Midbrain (tissue), 1 donor: ENCODE data around the gene SYT17.
"Not testable (repeated sequence)": the region's sequence is repeated elsewhere in the genome, so short reads cannot be mapped to it uniquely, and the experiment has no call there.

Experiments
- DNase-seq: peaks from one replicate; lab custom pipeline; 2025; lab: John Stamatoyannopoulos, UW

Gene SYT17

DNA sequence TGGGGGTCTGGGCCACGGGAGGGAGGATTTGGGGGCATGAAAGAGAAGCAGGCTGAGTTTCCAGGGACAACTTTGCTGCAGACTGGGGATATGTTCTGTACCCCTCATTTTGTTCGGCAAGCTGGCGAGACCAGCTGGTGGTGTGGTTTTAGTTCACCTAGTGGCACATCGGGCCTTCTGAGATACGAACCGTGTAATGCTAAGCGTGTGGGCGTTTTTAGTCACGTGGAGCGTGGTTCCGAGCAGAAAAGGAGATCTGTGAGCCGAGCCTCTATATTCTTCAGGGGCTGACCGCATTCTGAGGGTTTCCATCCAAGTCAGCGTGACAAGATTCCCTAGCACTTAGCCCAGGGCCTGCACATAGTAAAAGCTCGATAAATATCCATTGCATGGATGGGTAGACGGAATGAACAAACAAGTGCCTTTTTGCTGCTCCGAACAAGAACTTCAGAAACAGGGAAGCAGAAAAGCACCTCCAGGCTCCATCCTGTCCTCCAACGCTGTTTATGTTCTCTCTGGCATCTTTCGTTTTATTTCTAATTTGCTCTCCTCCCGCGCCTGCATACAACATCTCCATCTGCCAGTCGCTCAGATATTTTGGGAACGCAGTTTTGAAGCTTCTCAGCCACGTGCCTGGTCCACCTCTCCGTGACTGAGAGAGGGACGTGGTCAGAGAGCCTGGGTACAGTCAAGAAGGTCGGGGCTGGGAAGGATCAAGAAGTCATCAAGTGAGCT, 5.8 kb downstream of the SYT17 start:
- DNase-seq = no peak

DNA sequence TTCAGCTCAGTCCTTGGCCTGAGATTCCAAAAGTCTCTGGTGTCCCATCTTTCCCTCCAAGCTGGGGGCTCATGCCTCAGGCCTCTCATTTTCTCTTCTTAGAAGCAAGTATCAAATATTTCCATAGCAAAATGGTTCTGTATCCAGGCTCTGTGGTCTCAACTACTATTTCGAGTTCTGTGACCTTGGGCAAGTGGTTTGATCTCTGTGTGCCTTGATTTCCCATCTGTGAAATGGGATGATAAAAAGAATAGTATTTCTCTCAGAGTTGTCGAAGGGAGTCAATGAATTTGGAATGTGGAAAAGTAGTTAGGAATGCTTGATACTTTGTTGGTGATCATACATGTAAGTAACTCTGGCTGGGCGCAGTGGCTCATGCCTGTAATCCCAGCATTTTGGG, 6.4 kb downstream of the SYT17 start:
- no peak for DNase-seq

DNA sequence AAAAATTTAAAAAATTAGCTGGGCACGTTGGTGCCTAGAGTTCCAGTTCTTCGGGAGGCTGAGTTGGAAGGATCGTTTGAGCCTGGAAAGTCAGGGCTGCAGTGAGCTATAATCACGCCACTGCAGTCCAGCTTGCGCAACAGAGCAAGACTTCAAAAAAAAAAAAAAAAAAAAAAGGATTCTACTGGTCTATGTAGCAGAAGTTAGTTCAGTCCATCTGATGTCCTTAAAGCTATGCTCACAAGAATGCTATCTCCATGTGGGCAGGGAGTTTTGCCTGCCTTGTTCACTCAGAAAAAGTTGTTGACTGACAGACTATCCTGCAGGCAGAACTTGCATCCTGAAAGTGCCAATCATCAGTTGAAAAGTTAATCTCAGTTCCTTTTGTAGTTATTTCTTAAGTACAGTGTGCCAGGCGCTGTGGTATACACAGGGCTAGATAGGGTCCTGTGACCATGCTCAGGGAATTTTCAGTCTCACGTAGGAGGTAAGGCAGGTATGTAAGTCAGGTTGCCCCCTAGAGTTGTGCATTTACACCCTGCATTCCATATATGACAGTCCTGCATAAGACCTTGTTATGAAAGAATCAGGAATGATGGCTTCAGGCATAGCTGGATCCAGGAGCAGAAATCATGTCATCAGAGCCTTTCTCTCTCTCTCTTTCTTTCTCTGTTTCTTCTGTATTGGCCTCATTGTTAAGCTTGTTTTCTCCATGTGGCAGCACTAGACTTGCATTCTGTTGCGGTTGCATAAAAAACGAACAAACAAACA, 7.6 kb downstream of the SYT17 start:
- DNase-seq = no peak

GRCh38 chr16:19177111-19177739, 9.2 kb downstream of the SYT17 start:
- DNase-seq = no peak

GRCh38 chr16:19179546-19180490, 11.8 kb downstream of the SYT17 start:
- peak; percentile 33 for DNase-seq

GRCh38 chr16:19180741-19181140, 12.7 kb downstream of the SYT17 start:
- no peak for DNase-seq

GRCh38 chr16:19182481-19182880, 14.4 kb downstream of the SYT17 start:
- DNase-seq = no peak

DNA sequence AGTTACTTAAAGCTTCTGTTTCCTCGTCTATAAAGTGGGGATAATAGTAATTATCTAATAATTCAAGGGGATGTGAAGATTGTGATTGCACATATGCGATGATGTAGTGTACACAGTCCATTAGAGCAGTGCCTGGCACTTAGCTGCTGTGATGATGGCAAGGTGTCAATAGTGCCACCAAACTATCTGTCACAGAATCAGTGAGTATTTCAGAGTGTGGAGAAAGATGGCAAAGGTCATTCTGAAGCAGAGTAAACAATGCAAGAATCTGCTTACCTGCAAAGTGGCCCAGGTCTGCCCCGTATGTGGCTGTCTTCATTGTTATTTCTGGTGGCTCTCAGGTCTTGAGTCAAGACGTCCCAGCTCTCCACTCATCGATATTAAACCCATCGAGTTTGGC, 15.1 kb downstream of the SYT17 start:
- DNase-seq = no peak

DNA sequence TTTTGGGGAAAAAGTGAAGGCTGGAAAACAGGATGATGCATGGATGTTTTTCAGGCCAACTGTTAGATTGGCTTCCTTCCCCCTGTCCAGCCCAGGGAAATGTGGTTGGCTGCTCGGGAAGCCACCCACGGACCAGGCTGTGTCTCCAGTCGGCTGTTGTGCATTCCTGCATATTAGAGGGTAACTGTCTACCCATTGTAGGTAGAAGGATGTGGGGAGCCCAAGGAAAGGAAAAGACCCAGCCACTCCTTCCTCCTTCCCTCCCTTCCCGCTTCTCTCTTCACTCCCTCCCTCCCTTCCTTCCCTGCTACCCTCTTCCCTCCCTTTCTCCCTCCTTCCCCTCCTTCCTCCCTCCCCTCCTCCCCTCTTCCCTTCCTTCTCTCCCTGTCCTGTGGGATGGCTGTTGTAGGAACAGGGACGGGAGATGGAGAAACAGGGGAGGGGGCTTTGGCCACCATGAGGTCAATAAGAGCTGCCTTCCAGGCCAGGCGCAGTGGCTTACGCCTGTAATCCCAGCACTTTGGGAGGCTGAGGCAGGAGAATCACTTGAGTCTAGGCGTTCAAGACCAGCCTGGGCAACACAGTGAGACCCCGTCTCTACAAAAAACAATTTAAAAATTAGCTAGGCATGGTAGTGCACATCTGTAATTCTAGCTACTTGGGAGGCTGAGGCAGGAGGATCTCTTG, 16.9 kb downstream of the SYT17 start:
- DNase-seq = no peak

GRCh38 chr16:19185510-19185851, 17.4 kb downstream of the SYT17 start:
- no peak for DNase-seq

DNA sequence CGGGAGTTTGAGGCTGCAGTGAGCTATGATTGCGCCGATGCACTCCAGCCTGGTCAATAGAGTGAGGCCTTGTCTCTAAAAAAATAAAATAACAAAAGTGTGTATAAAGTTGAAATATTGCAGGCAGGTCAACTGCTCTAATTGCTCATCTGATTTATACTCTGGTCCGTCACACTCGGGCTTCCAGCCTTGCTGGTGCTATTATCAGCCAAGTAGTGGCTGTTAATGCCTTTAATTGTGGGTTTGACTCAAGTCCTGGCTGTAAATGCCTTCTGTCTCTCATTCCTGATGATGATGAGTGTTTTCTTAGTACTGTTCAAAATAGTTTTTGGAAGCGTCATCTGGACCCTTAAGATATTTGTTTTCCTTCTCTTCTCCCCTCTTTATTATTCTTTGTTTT, 18.4 kb downstream of the SYT17 start:
- no peak for DNase-seq

DNA sequence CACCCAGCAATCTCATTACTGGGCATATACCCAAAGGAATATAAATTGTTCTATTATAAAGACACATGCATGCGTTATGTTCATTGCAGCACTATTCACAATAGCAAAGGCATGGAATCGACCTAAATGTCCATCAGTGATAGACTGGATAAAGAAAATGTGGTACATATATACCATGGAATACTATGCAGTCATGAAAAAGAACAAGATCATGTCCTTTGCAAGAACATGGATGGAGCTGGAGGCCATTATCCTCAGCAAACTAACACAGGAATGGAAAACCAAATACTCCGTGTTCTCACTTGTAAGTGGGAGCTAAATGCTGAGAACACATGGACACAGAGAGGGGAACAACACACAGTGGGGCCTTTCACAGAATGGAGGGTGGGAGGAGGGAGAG, 19.9 kb downstream of the SYT17 start:
- DNase-seq = not testable (repeated sequence)

DNA sequence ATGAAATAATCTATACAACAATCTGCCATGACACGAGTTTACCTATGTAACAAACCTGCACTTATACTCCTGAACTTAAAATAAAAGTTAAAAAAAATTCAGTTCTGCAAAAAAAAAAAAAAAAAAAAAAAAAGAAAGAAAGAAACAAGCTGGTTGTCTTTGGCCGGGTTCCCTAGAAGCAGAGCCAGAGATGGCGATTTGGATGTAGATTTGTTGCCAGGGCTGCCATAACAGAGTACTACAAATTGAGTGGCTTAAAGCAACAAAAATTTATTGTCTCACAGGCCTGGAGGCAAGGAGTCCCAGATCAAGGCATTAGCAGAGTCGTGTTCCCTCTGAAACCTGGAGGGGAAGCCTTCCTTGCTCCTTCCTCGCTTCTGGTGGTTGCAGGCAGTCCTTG, 20.4 kb downstream of the SYT17 start:
- no peak for DNase-seq

DNA sequence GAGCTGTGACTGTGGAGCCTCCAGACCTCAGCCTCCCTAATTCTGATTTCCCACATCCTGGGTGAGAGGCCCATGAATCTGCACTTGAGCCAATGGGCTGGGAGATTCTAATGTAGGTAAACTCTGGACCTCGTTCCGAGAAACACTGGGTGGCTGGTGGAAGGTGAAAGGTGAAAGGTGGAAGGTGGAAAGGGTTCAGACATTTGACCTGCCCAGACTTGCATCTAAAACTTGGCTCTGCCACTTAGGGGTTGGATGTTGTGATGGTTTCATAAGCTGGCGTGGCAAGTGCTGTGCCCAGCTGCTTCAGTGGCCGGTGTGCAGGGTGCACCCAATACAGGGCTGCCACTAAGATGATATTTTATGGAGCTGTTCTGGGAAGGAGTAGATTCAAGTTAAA, 24.8 kb downstream of the SYT17 start:
- no peak for DNase-seq

DNA sequence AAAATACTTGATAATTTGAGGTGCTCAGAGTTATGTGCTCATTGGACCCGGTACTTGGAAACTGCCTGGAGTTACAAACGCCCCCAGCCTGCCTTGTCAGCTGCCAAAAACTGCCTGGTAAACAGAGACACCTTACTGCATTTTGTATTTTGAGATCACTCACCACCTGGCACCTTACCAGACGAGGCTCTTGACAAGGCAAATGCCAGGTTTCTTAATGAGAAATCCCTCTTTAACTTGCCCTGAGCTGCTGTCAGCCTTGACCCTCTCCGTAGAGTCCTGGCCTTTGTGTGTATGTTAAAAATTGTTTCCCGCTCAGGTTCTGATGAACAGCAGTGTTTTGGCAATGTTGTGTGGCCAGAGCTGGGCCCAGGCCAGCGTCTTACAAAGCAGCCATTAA, 28.8 kb downstream of the SYT17 start:
- peak; percentile 40 for DNase-seq

DNA sequence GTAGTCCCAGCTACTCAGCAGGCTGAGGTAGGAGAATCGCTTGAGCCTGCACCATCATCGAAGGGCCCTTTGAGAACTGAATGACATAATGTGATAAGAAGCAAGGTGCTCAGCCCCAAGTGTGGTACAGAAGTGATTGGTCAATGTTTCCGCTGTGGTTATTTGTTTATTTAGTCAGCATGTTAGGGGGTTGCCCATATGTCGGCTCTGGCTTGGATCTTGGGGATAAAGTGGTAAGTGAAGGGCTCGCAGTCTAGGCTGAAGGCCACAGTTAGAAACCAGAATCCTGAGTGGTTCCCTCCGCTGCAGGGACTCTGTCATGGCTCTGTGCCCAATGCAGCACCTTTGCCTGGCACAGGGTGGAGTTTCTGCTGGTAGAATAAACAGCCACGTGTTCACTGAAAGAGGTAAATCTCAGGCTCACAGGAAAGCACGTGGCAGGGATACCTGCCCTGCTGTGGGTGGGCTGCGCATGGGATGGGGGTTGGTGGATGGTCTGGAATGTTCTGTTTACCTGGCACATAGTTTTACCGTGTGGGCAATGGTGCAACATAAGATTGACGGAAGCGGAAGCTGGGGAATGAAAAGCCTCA, 35.4 kb downstream of the SYT17 start:
- DNase-seq = no peak

DNA sequence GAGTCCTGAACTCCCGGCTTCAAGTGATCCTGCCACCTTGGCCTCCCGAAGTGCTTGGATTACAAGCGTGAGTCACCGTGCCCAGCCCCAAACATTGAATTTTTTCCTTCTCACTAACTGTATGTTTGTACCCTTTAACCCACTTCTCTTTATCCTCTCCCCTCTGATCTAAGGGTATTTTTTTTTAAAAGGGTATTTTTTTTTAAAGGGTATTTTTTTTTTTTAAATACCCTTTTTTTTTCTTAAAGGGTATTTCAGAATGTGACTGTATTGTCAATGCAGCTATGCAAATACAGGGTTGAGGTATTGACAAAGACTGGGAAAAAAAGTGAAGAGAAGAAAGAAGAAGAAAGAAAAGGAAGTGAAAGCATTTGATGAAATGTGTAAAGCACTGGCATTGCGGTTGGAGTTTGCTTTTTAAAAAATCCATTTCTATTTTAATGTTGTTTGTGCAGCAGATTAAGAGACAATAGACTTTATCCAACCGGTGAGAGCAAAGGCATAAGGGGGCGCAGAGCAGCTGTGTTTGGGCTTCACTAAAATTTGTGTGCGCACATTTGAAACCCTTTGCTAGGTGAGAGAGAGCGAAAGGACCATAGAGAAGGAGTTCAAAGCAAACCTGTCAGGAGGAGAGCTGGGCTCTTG, 42.4 kb downstream of the SYT17 start:
- no peak for DNase-seq

DNA sequence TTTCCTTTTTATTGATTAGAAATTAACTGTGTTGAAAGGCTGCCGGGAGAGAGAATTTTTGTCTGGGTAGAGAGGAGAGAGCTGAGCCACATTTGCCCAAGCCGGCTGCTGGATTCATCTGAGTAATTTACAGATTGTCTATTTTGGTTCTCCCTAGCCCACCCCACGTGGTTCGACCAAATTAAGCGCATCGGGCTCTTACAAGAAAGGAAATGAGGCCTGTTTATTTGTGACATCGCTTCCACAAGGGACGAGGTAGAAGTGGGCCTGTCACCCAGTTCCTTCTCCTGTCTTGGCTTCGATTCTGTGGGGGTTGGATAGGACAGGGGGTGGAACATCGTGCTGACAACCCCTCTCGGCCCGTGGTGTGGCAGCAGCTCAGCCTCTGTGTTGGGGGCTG, 42.9 kb downstream of the SYT17 start:
- no peak for DNase-seq

- DNase-seq = no peak
Observed at GRCh38 chr16:19212059-19212458, 44.0 kb downstream of the SYT17 start.

DNA sequence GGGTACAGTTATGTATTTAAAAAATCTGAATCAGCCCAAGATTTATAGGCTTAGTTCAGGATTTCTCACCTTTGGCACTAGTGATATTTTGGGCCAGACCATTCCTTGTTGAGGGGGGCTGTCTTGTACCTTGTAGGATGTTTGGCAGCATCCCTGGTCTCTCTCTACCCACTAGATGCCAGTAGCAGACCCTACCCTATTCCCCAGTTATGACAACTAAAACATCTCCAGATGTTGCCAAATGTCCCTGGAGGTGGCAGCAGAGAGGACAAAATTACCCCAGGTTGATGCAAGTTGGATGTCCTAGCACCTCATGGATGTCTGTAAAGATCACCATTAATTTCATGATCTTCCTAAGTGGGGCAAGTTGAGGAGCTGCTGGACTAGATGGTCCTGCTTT, 45.8 kb downstream of the SYT17 start:
- DNase-seq = no peak

- no peak for DNase-seq
Observed at GRCh38 chr16:19215705-19216104, 47.7 kb downstream of the SYT17 start.
